ENCODE measurements around the gene DDAH2.

Gene DDAH2

GRCh38 chr6:31765910-31766794 lies 37.1 kb upstream of the DDAH2 start:
- no peak overlapping the region for H3K4me3 ChIP-seq (ENCODE audit: low read depth in 1 of 2, low read length in 2 of 2)
- no peak for ATAC-seq (ENCODE audit: insufficient read depth, low read depth)
- H3K36me3 ChIP-seq (ENCODE audit: insufficient read depth, low read length) = peaks cover 32% of the 10 kb centered on the region
- TF ChIP-seq EZH2 (IDR thresholded peaks at IDR 0.05; ENCODE audit: borderline replicate concordance, low read depth, low read length, severe bottlenecking) (no peak), CTCF (IDR thresholded peaks at IDR 0.05; ENCODE audit: borderline replicate concordance, extremely low read depth, low read length, poor library complexity, severe bottlenecking) (no peak)
- H3K27me3 ChIP-seq (ENCODE audit: insufficient read depth, low read length, poor library complexity) = no peaks in the 10 kb centered on the region
- no peaks in the 10 kb centered on the region for H3K4me1 ChIP-seq (ENCODE audit: insufficient read depth, low read length)
- H3K79me2 ChIP-seq (ENCODE audit: insufficient read depth, low read length) = no peaks in the 10 kb centered on the region
- H3K4me2 ChIP-seq (ENCODE audit: insufficient read depth, low read length) = no peak overlapping the region
- H3K9me3 ChIP-seq (ENCODE audit: insufficient read depth, low read length, severe bottlenecking) = no peaks in the 10 kb centered on the region
- no peak for DNase-seq
- peaks cover 4% of the 10 kb centered on the region; the same call in 1 of the 2 replicates for H4K20me1 ChIP-seq (ENCODE audit: insufficient read depth, low read length)
- H3K27ac ChIP-seq (ENCODE audit: low read length) = no peak overlapping the region
- no peak overlapping the region for H3K9ac ChIP-seq (ENCODE audit: low read depth, low read length)
- no peak overlapping the region for H2AFZ ChIP-seq (ENCODE audit: low read depth, low read length)

GRCh38 chr6:31765559-31765909 lies 36.4 kb upstream of the DDAH2 start:
- H3K36me3 ChIP-seq (ENCODE audit: insufficient read depth, low read length) = peaks cover 38% of the 10 kb centered on the region
- no peaks in the 10 kb centered on the region for H3K4me1 ChIP-seq (ENCODE audit: insufficient read depth, low read length)

DNA sequence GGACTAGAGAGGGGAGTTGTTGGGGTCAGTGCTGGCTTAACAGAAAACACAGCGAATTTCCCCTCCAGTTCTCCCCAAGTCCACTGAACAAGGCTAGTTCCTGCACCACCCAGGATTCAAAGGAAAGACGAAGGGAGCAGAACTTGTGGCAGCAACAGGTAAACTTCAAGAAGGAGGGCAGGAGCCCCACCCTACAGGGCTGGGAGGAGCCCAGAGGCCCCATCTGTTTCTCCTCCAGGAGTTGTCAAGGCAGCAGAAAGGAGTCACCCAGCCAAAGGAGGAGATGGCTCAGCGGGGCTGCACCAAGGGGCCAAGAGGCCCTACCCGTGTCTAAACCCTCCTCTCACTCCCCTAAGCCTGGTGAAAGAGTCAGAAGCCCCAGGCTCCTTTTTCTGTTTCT lies 35.1 kb upstream of the DDAH2 start:
- no peak overlapping the region for H3K9ac ChIP-seq (ENCODE audit: low read depth, low read length)
- H3K79me2 ChIP-seq (ENCODE audit: insufficient read depth, low read length) = no peaks in the 10 kb centered on the region
- H3K4me3 ChIP-seq (ENCODE audit: low read depth in 1 of 2, low read length in 2 of 2) = no peak overlapping the region
- no peak overlapping the region for H3K27ac ChIP-seq (ENCODE audit: low read length)
- no peaks in the 10 kb centered on the region for H3K9me3 ChIP-seq (ENCODE audit: insufficient read depth, low read length, severe bottlenecking)
- TF ChIP-seq EZH2 (IDR thresholded peaks at IDR 0.05; ENCODE audit: borderline replicate concordance, low read depth, low read length, severe bottlenecking) = no peak
- no peak for TF ChIP-seq CTCF (IDR thresholded peaks at IDR 0.05; ENCODE audit: borderline replicate concordance, extremely low read depth, low read length, poor library complexity, severe bottlenecking)
- peaks cover 51% of the 10 kb centered on the region for H3K36me3 ChIP-seq (ENCODE audit: insufficient read depth, low read length)
- peaks cover 4% of the 10 kb centered on the region; the same call in 1 of the 2 replicates for H4K20me1 ChIP-seq (ENCODE audit: insufficient read depth, low read length)
- ATAC-seq (ENCODE audit: insufficient read depth, low read depth) (no peak), DNase-seq (no peak)
- no peaks in the 10 kb centered on the region for H3K4me1 ChIP-seq (ENCODE audit: insufficient read depth, low read length)
- H3K4me2 ChIP-seq (ENCODE audit: insufficient read depth, low read length) = no peak overlapping the region
- no peaks in the 10 kb centered on the region for H3K27me3 ChIP-seq (ENCODE audit: insufficient read depth, low read length, poor library complexity)
- H2AFZ ChIP-seq (ENCODE audit: low read depth, low read length) = no peak overlapping the region

More at GRCh38 chr6:31765559-31765909, 36.4 kb upstream of the DDAH2 start:
- H3K4me3 ChIP-seq (ENCODE audit: low read depth in 1 of 2, low read length in 2 of 2) = no peak overlapping the region
- DNase-seq (no peak), ATAC-seq (ENCODE audit: insufficient read depth, low read depth) (0 out of 3 replicates have a peak, but pooled peaks have one; percentile 8)
- TF ChIP-seq EZH2 (IDR thresholded peaks at IDR 0.05; ENCODE audit: borderline replicate concordance, low read depth, low read length, severe bottlenecking) (no peak), CTCF (IDR thresholded peaks at IDR 0.05; ENCODE audit: borderline replicate concordance, extremely low read depth, low read length, poor library complexity, severe bottlenecking) (no peak)
- H3K27ac ChIP-seq (ENCODE audit: low read length) = no peak overlapping the region
- H3K4me2 ChIP-seq (ENCODE audit: insufficient read depth, low read length) = no peak overlapping the region
- H3K79me2 ChIP-seq (ENCODE audit: insufficient read depth, low read length) = no peaks in the 10 kb centered on the region
- H4K20me1 ChIP-seq (ENCODE audit: insufficient read depth, low read length) = peaks cover 4% of the 10 kb centered on the region; the same call in 1 of the 2 replicates
- H3K9ac ChIP-seq (ENCODE audit: low read depth, low read length) = no peak overlapping the region
- no peaks in the 10 kb centered on the region for H3K27me3 ChIP-seq (ENCODE audit: insufficient read depth, low read length, poor library complexity)
- H2AFZ ChIP-seq (ENCODE audit: low read depth, low read length) = no peak overlapping the region
- H3K9me3 ChIP-seq (ENCODE audit: insufficient read depth, low read length, severe bottlenecking) = no peaks in the 10 kb centered on the region

All from DND-41 (cell line).